Spleen (tissue), 7 donors: ENCODE measurements around the gene NOL11.

ENCODE experiments used
- POLR2A ChIP-seq, 3 donors: fragments of 450-650 bp; IDR thresholded peaks; one replicate each; pipeline ENCODE4 v1.5.1; 2017; ENCODE audit warnings: antibody characterized with exemption in 3 of 3, mild to moderate bottlenecking in 1 of 3
- POLR2AphosphoS5 ChIP-seq, 3 donors: sonication (generic); formaldehyde crosslinking; IDR thresholded peaks; one replicate each; pipeline ENCODE4 v1.5.1; 2017; ENCODE audit warnings: antibody characterized with exemption in 3 of 3
- TF ChIP-seq, protein P1 (sequence below), 11 experiments: fragments of 200-600 bp in 7 of 11; fragments of 450-650 bp in 4 of 11; sonication (generic) in 4 of 11; IDR thresholded peaks in 8 of 11; conservative IDR thresholded peaks in 3 of 11; 1 replicate in 7 of 11; 2 replicates in 4 of 11; pipeline versions ENCODE4 v1.4.0 to v1.8.0; 2016 to 2021; ENCODE audit warnings: antibody characterized with exemption in 11 of 11, inconsistent platforms in 4 of 11, mild to moderate bottlenecking in 1 of 11
- donor health status: DM: no; HTN: no; CAD: no; lungs with moderate emphysema.
- donor health status: DM: no; HTN: no; CAD: no.
- donor health status: DM: no; HTN: no; CAD: no.

DNA sequence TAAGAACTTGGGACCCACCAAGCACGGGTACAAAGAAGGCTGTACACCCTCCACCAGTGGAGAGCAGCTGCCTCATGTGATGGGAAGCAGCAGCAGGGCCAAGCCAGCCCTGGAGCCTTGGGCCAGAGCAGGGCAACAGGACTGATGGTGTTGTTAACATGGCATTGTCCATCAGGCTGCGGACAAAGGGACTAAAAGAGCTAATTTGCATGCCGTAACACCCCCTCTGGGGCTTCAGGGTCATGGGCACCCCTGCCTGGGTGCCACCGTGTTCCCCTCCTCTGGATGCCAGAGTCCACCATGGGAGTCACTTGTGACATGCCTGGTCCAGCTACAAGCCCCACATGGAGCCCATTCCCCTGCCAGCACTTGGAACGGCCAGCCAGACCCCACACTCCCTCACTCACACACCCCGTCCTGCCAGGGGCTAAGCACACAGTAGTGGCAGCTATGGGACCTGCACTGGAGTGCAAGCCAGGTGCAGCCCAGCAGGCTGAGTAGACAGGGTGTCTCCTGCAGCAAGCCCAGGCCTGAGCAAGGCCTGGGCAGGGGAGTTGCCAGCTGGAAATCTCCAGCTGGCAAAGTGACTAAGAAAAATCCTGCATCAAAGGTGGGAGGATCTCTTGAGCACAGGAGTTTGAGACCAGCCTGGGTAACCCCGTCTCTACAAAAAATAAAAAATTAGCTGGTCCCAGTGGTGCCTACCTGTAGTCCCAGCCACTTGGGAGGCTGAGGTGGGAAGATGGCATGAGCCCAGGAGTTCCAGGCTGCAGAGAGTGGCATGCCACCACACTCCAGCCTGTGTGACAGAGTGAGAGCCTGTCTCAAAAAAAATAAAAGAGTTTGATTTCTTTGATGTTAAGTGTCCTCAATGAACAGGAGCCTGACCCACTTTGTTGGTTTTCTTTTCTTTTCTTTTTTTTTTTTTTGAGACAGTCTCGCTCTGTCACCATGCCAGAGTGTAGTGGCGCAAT is 33.7 kb downstream of the NOL11 start:
- TF ChIP-seq, protein P1, sequence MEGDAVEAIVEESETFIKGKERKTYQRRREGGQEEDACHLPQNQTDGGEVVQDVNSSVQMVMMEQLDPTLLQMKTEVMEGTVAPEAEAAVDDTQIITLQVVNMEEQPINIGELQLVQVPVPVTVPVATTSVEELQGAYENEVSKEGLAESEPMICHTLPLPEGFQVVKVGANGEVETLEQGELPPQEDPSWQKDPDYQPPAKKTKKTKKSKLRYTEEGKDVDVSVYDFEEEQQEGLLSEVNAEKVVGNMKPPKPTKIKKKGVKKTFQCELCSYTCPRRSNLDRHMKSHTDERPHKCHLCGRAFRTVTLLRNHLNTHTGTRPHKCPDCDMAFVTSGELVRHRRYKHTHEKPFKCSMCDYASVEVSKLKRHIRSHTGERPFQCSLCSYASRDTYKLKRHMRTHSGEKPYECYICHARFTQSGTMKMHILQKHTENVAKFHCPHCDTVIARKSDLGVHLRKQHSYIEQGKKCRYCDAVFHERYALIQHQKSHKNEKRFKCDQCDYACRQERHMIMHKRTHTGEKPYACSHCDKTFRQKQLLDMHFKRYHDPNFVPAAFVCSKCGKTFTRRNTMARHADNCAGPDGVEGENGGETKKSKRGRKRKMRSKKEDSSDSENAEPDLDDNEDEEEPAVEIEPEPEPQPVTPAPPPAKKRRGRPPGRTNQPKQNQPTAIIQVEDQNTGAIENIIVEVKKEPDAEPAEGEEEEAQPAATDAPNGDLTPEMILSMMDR (IDR thresholded peaks at IDR 0.05 in 8 of 11, conservative IDR thresholded peaks at IDR 0.05 in 3 of 11): no peak
- TF ChIP-seq POLR2A (IDR thresholded peaks at IDR 0.05) (no peak), POLR2AphosphoS5 (IDR thresholded peaks at IDR 0.05) (no peak)
